ENCODE measurements around the gene ORAI2. TPM values are rescaled to one million over a fixed set of nuclear protein-coding genes. Genes with fewer than 3 reads are reported as not detected.

ORAI2 gene
- total RNA-seq, 2 donors from 2014 or later, result 33.4 to 37.6 TPM

DNA sequence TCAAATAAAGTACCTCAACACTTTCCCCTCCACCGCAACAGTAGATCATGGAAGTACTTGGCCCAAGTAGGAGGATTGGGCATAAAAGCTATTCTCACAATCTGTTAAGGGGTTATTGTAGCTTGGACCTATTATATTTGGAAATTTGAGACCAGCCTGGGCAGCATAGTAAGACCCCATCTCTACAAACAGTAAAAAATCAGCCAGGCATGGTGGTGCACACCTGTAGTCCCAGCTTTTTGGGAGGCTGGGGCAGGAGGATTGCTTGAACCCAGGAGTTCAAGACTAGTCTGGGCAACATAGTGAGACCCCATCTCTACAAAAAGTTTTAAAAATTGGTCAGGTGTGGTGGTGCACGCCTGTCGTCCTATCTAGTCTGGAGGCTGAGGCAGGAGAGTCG is 24.0 kb upstream of the ORAI2 start:
- TF ChIP-seq, protein P1, sequence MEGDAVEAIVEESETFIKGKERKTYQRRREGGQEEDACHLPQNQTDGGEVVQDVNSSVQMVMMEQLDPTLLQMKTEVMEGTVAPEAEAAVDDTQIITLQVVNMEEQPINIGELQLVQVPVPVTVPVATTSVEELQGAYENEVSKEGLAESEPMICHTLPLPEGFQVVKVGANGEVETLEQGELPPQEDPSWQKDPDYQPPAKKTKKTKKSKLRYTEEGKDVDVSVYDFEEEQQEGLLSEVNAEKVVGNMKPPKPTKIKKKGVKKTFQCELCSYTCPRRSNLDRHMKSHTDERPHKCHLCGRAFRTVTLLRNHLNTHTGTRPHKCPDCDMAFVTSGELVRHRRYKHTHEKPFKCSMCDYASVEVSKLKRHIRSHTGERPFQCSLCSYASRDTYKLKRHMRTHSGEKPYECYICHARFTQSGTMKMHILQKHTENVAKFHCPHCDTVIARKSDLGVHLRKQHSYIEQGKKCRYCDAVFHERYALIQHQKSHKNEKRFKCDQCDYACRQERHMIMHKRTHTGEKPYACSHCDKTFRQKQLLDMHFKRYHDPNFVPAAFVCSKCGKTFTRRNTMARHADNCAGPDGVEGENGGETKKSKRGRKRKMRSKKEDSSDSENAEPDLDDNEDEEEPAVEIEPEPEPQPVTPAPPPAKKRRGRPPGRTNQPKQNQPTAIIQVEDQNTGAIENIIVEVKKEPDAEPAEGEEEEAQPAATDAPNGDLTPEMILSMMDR (IDR thresholded peaks at IDR 0.05), result no peak
- Histone ChIP-seq H3K27ac (no peak overlapping the region), H3K27me3 (replicated peaks; ENCODE audit: insufficient read depth) (no peaks in the 10 kb centered on the region), H3K36me3 (peaks cover 43% of the 10 kb centered on the region), H3K4me3 (no peak overlapping the region), H3K4me1 (ENCODE audit: control insufficient read depth in 1 of 2, low read depth in 2 of 2) (no peaks in the 10 kb centered on the region), H3K9me3 (no peaks in the 10 kb centered on the region)
- ATAC-seq (ENCODE audit: insufficient number of reproducible peaks, low FRiP score, low read depth), result no peak
- no peak for DNase-seq (ENCODE audit: low spot score)

DNA sequence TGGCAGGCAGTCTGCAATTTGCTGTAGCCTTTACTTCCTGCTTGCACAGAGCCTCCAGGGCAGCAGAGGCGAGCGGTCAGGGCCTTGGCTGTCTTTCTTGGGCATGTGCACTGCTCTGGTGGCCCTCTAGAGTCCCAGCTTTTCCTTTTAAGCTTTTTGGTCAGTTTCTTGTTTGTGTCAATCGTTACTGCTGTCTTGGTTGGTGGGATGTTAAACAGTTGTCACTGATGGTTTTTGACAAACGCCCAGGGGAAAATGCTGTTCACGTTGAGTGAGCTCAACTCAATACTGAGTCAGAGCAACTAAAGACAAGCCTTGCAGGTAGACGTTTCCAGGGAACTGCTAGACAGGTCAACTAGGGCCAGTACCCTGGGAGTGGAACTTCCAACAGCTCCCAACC is 23.3 kb upstream of the ORAI2 start:
- Histone ChIP-seq H3K36me3 (peaks cover 43% of the 10 kb centered on the region), H3K27ac (no peak overlapping the region), H3K4me3 (no peak overlapping the region), H3K4me1 (ENCODE audit: control insufficient read depth in 1 of 2, low read depth in 2 of 2) (no peaks in the 10 kb centered on the region), H3K9me3 (no peaks in the 10 kb centered on the region), H3K27me3 (replicated peaks; ENCODE audit: insufficient read depth) (no peaks in the 10 kb centered on the region)
- ATAC-seq (ENCODE audit: insufficient number of reproducible peaks, low FRiP score, low read depth) (no peak), DNase-seq (ENCODE audit: low spot score) (no peak)
- TF ChIP-seq, protein P1 (IDR thresholded peaks at IDR 0.05), result no peak

DNA sequence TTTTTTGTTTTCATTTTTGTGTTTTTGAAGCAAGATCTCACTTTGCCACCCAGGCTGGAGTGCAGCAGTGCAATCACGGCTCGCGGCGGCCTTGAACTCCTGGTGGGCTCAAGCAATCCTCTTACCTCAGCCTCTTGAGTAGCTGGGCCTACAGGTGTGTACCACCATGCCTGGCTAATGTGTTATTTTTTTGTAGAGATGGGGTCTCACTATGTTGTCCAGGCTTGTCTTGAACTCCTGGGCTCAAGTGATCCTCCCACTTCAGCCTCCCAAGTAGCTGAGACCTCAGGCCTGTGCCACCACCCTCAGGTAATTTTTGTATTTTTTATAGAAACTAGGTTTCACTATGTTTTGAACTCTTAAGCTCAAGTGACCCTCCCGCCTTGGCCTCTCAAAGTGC is 22.5 kb upstream of the ORAI2 start:
- TF ChIP-seq, protein P1 (IDR thresholded peaks at IDR 0.05), result no peak

DNA sequence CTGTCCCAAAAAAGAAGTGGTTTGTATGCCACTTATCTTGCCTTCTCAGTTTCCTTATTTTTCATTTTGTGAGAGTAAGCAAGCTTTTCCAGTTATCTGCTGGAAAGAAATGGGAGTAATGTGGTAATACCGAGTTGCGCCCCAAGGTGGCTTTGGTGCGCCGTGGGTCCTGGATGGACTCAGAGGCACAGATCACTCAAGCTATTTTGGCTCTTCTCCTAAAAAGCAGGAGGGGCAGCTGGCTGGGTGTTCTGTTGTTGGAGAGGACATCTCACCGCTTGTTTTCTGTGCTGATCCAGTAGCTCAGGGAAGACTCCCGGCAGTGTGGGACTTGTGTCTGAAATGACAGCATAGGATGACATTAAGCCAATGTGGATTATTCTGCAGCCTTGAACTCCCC is 20.8 kb upstream of the ORAI2 start:
- TF ChIP-seq, protein P1 (IDR thresholded peaks at IDR 0.05), result no peak
- H3K27me3 ChIP-seq (replicated peaks; ENCODE audit: insufficient read depth), result no peaks in the 10 kb centered on the region
- DNase-seq (ENCODE audit: low spot score) (no peak), ATAC-seq (ENCODE audit: insufficient number of reproducible peaks, low FRiP score, low read depth) (no peak)
- peaks cover 39% of the 10 kb centered on the region for H3K36me3 ChIP-seq
- H3K4me3 ChIP-seq, result no peak overlapping the region
- no peaks in the 10 kb centered on the region for H3K4me1 ChIP-seq (ENCODE audit: control insufficient read depth in 1 of 2, low read depth in 2 of 2)
- H3K27ac ChIP-seq, result no peak overlapping the region
- no peaks in the 10 kb centered on the region for H3K9me3 ChIP-seq

More for the DNA sequence above, 22.5 kb upstream of the ORAI2 start:
- Histone ChIP-seq H3K4me1 (ENCODE audit: control insufficient read depth in 1 of 2, low read depth in 2 of 2) (no peaks in the 10 kb centered on the region), H3K36me3 (peaks cover 39% of the 10 kb centered on the region), H3K27ac (no peak overlapping the region), H3K9me3 (no peaks in the 10 kb centered on the region), H3K27me3 (replicated peaks; ENCODE audit: insufficient read depth) (no peaks in the 10 kb centered on the region), H3K4me3 (no peak overlapping the region)
- DNase-seq (ENCODE audit: low spot score), result no peak
- no peak for ATAC-seq (ENCODE audit: insufficient number of reproducible peaks, low FRiP score, low read depth)

DNA sequence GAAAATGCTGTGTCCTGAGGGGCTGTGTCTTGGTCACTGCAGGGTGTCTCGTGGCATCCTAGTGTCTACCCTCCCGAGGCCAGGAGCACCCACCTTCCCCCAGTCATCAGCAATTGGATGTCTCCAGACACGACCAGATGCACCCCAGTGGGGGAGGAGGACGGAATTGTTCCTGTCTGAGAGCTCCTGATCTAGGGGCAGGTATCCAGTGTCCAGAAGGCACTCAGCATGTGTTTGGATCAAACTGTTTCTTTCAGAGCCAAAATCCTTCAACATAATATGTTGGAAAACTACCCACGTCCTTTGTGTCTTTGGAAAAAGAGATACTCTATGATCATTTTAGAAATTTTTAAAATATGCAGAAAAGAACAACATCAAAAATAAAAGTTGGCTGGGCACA is 20.3 kb upstream of the ORAI2 start:
- DNase-seq (ENCODE audit: low spot score) (no peak), ATAC-seq (ENCODE audit: insufficient number of reproducible peaks, low FRiP score, low read depth) (no peak)
- H3K27ac ChIP-seq, result no peak overlapping the region
- no peaks in the 10 kb centered on the region for H3K27me3 ChIP-seq (replicated peaks; ENCODE audit: insufficient read depth)
- peaks cover 36% of the 10 kb centered on the region for H3K36me3 ChIP-seq
- TF ChIP-seq, protein P1 (IDR thresholded peaks at IDR 0.05), result no peak
- no peaks in the 10 kb centered on the region for H3K9me3 ChIP-seq
- no peak overlapping the region for H3K4me3 ChIP-seq
- no peaks in the 10 kb centered on the region for H3K4me1 ChIP-seq (ENCODE audit: control insufficient read depth in 1 of 2, low read depth in 2 of 2)
